HG03565 (cell line): ENCODE data around the gene TBX18.

Source experiments
- ATAC-seq: cut with Tn5 transposase; IDR thresholded peaks from one replicate; pipeline ENCODE4 v1.9.1; 2021; ENCODE audit warnings: mild to moderate bottlenecking, moderate library complexity; ENCODE audit not compliant: unreplicated experiment

TBX18 gene

GRCh38 chr6:84773133-84773430 is 8.7 kb upstream of the TBX18 start:
- no peak for ATAC-seq

GRCh38 chr6:84772428-84773132 is 8.2 kb upstream of the TBX18 start:
- no peak for ATAC-seq

- no peak for ATAC-seq
Observed at GRCh38 chr6:84771756-84772356, 7.5 kb upstream of the TBX18 start.

- ATAC-seq = no peak
Observed at GRCh38 chr6:84771125-84771755, 6.8 kb upstream of the TBX18 start.

- ATAC-seq = no peak
Observed at GRCh38 chr6:84770521-84770920, 6.1 kb upstream of the TBX18 start.

- no peak for ATAC-seq
Observed at GRCh38 chr6:84769306-84769705, 4.9 kb upstream of the TBX18 start.

GRCh38 chr6:84768442-84769174 is 4.2 kb upstream of the TBX18 start:
- no peak for ATAC-seq

GRCh38 chr6:84767526-84768201 is 3.3 kb upstream of the TBX18 start:
- no peak for ATAC-seq

GRCh38 chr6:84766799-84767525 is 2.6 kb upstream of the TBX18 start:
- no peak for ATAC-seq

GRCh38 chr6:84766118-84766798 is 1.9 kb upstream of the TBX18 start:
- ATAC-seq = no peak

GRCh38 chr6:84763886-84764331 is 489 bp downstream of the TBX18 start:
- ATAC-seq = no peak

- ATAC-seq = no peak
Observed at GRCh38 chr6:84763003-84763885, 1.2 kb downstream of the TBX18 start.

GRCh38 chr6:84762220-84763002 is 2.0 kb downstream of the TBX18 start:
- no peak for ATAC-seq

- ATAC-seq = no peak
Observed at GRCh38 chr6:84758486-84758885, 5.9 kb downstream of the TBX18 start.

GRCh38 chr6:84756877-84757276 is 7.5 kb downstream of the TBX18 start:
- no peak for ATAC-seq

GRCh38 chr6:84756466-84756865 is 7.9 kb downstream of the TBX18 start:
- ATAC-seq = no peak

GRCh38 chr6:84753173-84753572 is 11.2 kb downstream of the TBX18 start:
- ATAC-seq = no peak
